GM19025 (cell line): ENCODE results near the gene RNF111.
"Not testable (repeated sequence)": the region's sequence is repeated elsewhere in the genome, so short reads cannot be mapped to it uniquely, and the experiment has no call there.

ENCODE experiments used
- ATAC-seq: cut with Tn5 transposase; IDR thresholded peaks from one replicate; pipeline ENCODE4 v1.9.1; 2021; ENCODE audit warnings: mild to moderate bottlenecking, low read depth, moderate library complexity; ENCODE audit not compliant: unreplicated experiment

The RNF111 gene

DNA sequence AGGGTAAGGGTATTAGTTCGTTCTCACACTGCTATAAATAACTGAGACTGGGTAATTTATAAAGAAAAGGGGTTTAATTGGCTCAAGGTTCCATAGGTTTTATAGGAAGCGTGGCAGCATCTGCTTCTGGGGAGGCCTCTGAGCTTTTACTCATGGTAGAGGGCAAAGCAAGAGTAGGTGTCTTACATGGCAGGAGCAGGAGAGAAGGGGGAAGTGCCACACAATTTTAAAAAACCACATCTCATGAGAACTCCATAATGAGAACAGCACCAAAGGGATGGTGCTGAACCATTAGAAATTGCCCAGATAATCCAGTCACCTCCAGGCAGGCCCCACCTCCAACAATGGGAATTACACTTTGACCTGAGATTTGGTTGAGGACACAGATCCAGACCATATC lies 12.2 kb downstream of the RNF111 start:
- no peak for ATAC-seq

DNA sequence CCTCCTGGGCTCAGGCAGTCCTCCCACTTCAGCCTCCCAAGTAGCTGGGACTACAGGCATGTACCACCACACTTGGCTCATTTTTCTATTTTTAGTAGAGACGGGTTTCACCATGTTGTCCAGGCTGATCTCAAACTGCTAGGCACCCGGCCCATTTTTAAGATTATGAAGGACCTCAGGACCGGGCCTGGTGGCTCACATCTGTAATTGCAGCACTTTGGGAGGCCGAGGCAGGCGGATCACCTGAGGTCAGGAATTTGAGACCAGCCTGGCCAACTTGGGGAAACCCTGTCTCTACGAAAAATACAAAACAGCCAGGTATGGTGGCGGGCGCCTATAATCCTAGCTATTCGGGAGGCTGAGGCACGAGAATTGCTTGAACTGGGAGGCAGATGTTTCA lies 12.8 kb downstream of the RNF111 start:
- ATAC-seq, result not testable (repeated sequence)

DNA sequence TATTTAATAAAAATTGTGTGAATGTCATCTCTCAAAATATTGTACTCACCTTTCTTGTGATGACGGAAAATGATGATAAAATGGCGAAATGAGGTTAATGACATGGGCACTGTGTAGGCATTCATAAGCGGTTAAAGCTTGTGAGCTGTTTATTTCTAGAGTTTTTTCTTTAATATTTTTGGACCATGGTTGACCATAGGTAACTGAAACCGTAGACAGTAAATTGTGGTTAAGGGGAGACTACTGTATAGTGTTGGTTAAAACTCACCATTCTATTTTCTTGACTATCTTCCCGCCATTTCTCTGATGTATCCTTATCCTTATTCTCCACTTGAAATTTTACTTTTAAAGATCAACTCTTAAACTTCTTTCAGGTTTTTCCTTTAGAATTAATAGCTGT lies 14.5 kb downstream of the RNF111 start:
- no peak for ATAC-seq

DNA sequence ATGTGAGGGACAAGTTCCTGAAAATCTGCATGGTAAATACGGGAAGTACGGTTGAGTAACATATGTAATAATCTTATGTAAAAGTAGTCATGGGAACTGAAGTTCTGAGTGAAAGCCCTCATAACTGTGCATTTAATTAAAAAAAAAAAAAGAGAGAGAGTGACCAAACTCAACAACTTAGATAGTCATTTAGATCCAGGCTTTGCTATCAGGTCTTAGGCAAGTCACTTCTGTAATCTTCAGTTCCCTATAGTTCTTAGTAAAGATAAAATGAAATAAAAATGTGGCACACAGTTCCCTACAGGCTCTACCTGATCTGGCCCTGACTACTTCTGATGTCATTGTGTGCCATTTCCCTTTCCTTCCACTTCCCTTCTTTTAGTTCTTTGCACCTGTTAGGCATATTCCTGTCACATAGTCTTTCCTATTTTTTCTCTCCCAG lies 15.0 kb downstream of the RNF111 start:
- ATAC-seq, result no peak

DNA sequence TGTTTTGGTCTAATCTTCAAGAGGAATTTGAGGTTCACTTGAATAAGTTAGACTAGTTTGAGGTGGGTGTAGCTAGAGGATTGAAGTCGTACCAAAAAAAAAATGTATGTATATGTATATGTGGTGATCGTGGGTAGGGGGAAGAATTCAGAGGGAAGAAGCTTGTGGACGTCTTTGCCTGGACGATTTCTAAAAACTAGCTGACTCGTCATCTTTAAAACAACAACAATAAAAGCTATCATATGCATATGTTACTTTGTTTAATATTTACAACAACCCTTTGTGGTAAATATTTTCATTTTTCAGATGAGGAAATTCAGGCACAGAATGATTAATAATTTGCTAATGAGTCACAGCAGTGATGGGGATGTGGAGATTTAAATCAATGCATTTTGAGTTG lies 18.1 kb downstream of the RNF111 start:
- no peak for ATAC-seq

DNA sequence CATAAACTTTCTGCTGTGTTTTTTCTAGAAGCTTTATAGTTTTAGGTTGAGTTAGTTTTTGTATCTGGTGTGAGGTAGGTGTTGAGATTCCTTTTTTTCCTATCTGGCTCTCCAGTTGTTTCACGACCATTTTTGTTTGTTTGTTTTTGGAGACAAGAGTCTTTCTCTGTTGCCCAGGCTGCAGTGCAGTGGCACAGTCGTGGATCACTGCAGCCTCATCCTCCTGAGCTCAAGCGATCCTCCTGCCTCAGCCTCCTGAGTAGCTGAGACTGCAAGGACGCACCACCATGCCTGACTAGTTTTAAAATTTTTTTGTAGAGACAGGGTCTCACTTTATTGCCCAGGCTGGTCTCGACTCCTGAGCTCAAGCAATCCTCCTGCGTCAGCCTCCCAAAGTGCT lies 20.6 kb downstream of the RNF111 start:
- ATAC-seq, result no peak

DNA sequence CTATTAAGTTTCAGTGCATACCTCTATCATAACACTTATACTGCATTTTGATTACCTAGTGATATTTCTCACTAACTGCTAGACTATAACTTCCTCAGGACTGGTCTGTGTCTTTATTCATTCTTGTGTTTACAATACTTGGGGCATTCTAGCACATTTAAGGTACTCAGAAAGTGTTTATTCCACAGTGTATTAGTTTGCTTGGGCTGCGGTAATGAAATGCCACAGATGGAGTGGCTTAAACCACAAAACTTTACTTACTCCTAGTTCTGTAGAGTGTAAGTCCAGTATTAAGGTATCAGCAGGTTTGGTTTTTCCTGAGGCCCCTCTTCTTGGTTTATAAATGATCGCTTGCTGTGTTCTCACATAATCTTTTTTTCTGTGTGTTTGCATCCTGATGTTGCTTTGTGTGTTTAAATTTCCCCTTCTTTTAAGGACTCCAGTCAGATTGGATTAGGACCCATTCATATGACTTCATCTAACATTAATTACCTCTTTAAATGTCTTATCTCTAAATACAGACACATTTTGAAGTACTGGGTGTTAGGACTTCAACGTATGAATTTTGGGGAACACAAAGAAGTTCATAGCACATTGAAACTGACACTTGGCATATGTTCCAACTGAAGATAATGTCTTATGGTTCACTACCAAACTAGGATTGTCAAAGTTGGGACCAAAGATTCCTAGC lies 23.9 kb downstream of the RNF111 start:
- no peak for ATAC-seq

DNA sequence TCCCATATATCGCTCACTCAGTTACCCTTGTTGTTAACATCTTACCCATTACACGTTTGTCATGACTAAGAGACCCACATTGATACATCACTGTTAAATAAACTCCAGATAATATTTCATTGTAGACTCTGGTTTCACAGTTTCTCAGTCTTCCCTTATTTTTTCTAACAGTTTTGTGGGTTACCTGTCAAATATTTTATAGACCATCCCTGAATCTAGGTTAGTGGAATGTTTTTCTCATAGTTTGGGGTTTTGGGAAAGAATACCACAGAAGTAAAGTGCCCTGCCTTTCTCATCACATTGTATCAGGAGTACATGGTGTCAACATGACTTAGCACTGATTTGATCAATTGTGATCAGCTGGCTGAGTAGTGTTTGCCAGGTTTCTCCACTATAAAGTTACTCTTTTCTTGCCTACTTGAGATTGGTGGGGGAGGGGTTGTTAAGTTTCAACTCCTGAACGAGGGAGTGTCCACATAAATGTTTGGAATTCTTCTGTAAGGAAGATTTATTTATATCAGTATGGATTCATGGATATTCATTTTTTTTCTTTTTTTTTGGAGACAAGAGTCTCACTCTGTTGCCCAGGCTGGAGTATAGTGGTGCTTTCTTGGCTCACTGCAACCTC lies 25.9 kb downstream of the RNF111 start:
- no peak for ATAC-seq

DNA sequence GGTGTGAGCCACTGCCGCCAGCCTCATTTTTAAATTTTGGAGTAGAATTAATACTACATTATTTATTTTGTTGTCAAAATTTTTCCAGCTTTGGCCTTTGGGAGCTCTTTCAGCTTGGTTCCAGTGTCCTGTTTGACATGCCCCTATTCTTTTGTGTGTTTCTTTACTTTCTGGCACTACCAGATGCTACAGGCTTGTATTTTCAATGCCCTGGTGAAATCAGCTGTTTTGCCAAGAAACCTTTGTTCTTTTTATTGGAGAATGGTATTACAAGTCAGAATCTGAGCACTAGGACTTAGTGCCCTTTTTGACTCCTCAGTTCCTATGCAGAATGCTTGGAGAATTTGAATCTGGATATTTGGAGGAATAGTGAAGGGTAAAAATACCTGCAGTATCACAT lies 26.6 kb downstream of the RNF111 start:
- no peak for ATAC-seq

DNA sequence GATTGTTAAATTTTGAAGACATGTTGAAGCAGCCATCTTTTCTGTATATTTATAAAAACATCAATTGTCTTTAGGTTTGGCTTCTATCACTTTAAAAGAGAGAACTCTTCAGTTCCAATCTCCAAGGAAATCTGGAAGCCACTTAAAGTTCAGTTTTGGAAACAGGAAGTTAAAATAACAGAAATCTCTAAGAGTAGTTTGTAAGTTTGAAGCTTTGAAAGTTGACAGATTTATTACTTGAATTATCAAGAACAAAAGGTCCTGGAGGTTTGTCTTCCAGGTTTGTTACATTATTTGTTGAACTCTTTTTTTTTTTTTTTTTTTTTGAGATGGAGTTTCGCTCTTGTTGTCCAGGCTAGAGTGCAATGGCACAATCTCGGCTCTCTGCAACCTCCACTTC lies 30.0 kb downstream of the RNF111 start:
- no peak for ATAC-seq

DNA sequence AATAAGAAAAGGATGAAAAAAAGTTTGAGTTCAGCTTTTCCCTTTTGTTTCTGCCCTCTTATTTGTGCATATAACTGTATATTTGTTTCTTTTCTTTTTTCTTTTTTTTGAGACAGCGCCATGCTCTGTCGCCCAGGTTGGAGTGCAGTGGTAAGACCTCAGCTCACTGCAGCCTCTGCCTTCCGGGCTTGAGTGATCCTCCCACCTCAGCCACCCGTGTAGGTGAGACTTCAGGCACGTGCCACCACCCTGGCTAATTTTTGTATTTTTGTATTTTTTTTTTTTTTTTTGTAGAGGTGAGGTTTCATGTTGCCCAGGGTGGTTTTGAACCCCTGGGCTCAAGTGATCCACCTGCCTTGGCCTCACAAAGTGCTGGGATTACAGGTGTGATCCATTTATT lies 31.4 kb downstream of the RNF111 start:
- ATAC-seq, result no peak

DNA sequence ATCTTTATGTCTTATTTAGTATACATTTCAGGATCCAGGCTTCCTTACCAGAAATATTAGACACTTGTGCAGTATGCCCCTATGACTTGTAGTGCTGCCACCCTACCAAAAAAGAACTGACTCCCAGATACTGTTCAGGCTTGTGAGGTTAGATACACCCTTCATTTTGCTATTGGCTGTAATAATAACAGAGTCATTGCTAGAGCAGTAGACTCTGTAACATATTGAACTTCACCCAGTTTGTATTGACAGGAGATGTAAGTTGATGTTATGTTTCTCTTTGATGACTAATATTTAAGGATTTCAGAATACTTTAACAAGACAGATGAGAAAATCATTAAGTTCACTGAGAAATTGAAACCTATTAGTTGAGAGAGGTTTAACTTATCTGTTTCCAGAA lies 32.9 kb downstream of the RNF111 start:
- no peak for ATAC-seq

DNA sequence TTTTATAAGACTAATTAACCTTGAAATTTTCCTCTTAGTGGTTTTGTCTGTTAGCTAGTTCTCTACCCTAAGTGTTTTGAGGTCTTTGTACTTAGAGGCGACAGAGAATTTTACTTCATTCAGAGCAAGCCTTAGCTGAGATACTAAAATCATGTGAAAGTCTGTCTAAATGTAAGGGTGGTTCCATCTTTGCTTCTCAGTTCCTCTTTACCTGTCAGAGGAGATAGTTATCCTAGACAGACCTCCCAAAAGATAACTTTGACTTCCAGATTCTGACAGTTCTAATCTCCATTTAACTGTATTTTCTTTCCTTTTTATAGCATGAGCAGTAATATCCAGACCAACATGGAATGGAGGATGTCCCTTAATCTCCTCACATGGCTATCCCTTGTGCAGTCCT lies 34.7 kb downstream of the RNF111 start:
- no peak for ATAC-seq

DNA sequence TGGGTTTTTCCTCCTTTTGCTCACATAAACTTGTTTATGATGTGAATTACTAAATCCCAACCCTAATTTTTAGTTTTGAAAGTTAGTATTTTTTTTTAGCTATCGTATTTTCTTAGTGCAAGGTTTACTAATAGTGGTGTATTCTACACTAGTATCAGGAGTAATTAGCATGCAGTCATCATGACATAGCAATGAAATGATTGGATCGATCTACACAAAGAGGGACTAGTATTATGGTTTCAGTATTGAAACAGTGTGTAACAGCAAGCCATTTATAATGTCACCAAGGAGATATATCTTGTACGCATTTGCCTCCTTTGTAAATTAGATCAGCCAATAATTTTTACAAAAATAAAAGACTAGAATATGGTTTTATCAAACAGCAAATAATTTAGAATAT lies 38.7 kb downstream of the RNF111 start:
- ATAC-seq, result no peak

DNA sequence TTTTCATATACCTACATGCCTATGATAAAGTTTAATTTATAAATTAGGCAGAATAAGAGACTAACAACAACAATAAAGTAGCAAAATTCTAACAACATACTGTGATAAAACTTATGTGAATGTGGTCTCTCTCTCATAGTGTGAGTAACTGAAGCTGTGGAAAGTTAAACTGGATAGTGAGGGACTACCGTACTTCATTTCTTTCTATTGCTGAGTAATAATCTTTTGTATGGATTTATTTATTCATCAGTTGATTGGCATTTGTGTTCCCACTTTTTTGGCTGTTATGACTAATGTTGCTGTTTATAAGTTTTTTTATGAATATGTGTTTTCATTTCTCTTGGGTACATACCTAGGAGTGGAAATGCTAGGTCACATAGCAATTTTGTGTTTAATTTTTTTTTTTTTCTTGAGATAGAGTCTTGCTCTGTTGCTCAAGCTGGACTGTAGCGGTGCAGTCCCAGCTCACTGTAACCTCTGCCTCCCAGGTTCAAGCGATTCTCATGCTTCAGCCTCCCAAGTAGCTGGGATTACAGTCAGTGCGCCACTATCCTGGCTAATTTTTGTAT lies 41.0 kb downstream of the RNF111 start:
- no peak for ATAC-seq

DNA sequence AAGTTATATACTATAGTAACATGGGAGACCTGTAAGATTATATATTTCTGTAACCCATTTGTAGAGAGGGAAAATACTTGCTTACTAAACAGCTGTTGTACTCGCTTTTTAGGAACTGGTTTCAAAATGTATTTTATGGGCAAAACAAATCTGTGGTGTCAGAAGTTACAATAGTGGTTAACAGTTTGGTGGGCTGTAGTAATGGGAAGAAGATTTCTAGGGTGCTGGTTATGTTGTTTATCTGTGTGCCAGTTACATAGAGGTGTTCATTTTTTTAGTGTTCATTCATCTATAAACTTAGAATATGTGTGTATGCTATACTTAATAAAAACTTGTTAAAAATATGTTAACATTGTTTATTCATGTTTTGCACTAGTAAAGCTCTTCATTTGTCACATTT lies 42.1 kb downstream of the RNF111 start:
- no peak for ATAC-seq

DNA sequence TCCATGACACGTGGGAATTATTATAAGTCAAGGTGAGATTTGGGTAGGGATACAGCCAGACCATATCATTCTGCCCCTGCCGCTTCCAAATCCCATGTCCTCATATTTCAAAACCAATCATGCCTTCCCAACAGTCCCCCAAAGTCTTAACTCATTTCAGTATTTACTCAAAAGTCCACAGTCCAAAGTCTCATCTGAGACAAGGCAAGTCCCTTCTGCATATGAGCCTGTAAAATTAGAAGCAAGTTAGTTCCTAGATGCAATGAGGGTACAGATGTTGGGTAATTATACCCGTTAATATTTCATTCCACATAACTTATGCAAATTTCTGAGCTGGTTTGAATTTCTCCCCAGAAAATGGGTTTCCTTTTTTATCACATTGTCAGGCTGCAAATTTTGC lies 47.7 kb downstream of the RNF111 start:
- ATAC-seq, result no peak

DNA sequence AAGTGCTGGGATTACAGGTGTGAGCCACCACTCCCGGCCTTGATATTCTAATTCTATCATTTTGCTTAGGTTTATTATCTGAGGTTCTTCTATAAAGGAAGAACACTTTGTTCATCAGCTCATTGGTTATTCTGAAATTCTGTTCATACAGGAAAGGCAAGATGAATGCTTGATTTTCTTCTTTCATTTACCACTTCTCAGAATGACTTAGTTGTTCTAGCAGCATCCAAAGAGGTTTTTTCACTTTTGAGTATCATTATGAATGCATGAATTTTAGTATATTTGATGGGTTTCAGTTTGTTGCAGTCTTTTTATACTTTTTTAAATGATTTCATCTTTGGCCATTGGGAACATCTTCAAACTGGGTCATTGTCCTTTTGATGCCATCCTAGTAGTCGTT lies 51.8 kb downstream of the RNF111 start:
- no peak for ATAC-seq

DNA sequence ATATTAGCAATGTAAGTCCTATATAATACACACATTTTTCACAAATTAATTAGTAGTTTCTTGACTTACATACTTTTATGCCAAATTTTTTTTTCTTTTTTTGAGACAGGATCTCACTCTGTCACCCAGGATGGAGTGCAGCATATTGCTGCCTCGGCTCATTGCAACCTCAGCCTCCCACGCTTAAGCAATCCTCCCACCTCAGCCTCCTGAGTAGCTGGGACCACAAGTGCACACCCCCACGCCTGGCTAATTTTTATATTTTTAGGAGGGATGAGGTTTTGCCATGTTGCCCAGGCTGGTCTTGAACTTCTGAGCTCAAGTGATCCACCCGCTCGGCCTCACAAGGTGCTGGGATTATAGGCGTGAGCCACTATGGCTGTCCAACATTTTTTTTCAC lies 54.6 kb downstream of the RNF111 start:
- no peak for ATAC-seq

DNA sequence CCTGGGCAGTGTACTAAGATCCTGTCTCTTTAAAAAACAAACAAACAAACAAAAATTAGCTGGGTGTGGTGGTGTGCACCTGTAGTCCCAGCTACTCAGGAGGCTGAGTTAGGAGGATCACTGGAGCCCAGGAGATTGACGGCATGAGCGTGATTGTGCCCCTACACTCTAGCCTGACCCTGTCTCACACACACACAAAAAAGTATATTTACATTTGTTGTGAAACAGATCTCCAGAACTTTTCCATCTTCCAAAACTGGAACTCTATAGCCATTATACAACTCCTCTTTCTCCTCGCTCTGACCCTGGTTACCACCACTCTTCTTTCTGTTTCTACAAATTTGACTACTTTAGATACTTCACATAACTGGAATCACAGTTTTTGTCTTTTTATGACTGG lies 61.4 kb downstream of the RNF111 start:
- ATAC-seq, result no peak

DNA sequence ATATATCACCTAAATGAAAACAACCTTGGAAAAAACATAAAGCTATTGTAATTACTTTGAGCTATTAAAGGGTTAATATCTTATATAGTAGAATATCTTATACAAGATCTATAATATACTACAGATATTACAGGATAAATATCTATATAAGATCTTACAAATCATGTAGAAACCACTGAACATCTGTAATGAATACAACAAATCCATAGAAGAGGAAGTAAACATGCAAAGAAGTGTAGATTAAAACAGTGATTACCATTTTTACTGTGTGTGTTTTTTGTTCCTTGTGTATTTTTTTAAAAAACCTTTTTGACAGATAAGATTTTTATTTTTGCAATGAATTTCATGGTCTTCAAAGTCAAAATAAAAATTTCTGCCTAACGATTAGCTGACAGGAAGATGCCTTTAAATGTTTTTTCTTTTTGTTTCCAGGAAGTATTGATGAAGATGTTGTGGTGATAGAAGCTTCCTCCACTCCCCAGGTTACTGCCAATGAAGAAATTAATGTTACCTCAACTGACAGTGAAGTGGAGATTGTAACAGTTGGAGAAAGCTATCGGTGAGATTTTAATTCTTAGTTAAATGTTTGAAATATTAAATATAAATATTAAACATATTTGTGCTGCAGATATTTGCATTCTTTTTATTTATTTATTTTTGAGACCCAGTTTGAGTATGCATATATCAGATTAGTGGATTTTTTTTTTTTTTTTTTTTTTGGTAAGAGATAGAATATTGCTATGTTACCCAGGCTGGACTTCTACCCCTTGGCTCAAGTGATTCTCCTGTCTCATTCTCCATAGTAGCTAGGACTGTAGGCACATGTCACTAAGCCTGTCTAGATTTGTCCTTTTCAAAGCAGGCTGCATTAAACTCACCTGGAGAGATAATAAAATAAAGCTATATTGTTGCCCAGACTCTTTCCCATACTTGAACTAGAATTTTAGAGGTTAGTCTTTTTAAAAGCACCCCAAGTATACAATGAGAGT lies 64.7 kb downstream of the RNF111 start:
- no peak for ATAC-seq
